ENCODE measurements around the gene PDGFB.

Gene PDGFB

GRCh38 chr22:39276440-39277141 is 31.8 kb upstream of the PDGFB start:
- no peak for DNase-seq

GRCh38 chr22:39275814-39276439 is 31.1 kb upstream of the PDGFB start:
- DNase-seq: no peak

GRCh38 chr22:39273950-39274887 is 29.4 kb upstream of the PDGFB start:
- no peak for DNase-seq

- DNase-seq: no peak
Measured at GRCh38 chr22:39270792-39271191, 26.0 kb upstream of the PDGFB start.

- DNase-seq: no peak
Measured at GRCh38 chr22:39270280-39270679, 25.5 kb upstream of the PDGFB start.

- no peak for DNase-seq
Measured at GRCh38 chr22:39269095-39269790, 24.5 kb upstream of the PDGFB start.

GRCh38 chr22:39268645-39269044 is 23.9 kb upstream of the PDGFB start:
- DNase-seq: no peak

GRCh38 chr22:39267974-39268373 is 23.2 kb upstream of the PDGFB start:
- DNase-seq: no peak

GRCh38 chr22:39266398-39267030 is 21.7 kb upstream of the PDGFB start:
- DNase-seq: peak in 1 of 5 donors; percentile 53

- DNase-seq: no peak
Measured at GRCh38 chr22:39265143-39265886, 20.5 kb upstream of the PDGFB start.

GRCh38 chr22:39264349-39265038 is 19.7 kb upstream of the PDGFB start:
- DNase-seq: no peak

- no peak for DNase-seq
Measured at GRCh38 chr22:39263626-39264348, 19.0 kb upstream of the PDGFB start.

GRCh38 chr22:39259666-39260065 is 14.9 kb upstream of the PDGFB start:
- no peak for DNase-seq

GRCh38 chr22:39257901-39258475 is 13.2 kb upstream of the PDGFB start:
- no peak for DNase-seq

GRCh38 chr22:39256979-39257378 is 12.2 kb upstream of the PDGFB start:
- DNase-seq: no peak

- no peak for DNase-seq
Measured at GRCh38 chr22:39256186-39256552, 11.4 kb upstream of the PDGFB start.

GRCh38 chr22:39255449-39256185 is 10.8 kb upstream of the PDGFB start:
- DNase-seq: no peak

GRCh38 chr22:39254789-39255298 is 10.1 kb upstream of the PDGFB start:
- peak in 2 of 5 donors; percentile 43 to 63 for DNase-seq

- DNase-seq: no peak
Measured at GRCh38 chr22:39254122-39254521, 9.3 kb upstream of the PDGFB start.
